ENCODE measurements around the gene CDC42EP4. TPM values are rescaled to one million over a fixed set of nuclear protein-coding genes. Genes with fewer than 3 reads are reported as not detected.

CDC42EP4 gene
- total and polyA plus RNA-seq, 9 of the 15 experiments (the other 6 are each of a cell fraction or from before 2014, with no cell fraction given) = 0.65 to 20.8 (median 12.3) TPM

DNA sequence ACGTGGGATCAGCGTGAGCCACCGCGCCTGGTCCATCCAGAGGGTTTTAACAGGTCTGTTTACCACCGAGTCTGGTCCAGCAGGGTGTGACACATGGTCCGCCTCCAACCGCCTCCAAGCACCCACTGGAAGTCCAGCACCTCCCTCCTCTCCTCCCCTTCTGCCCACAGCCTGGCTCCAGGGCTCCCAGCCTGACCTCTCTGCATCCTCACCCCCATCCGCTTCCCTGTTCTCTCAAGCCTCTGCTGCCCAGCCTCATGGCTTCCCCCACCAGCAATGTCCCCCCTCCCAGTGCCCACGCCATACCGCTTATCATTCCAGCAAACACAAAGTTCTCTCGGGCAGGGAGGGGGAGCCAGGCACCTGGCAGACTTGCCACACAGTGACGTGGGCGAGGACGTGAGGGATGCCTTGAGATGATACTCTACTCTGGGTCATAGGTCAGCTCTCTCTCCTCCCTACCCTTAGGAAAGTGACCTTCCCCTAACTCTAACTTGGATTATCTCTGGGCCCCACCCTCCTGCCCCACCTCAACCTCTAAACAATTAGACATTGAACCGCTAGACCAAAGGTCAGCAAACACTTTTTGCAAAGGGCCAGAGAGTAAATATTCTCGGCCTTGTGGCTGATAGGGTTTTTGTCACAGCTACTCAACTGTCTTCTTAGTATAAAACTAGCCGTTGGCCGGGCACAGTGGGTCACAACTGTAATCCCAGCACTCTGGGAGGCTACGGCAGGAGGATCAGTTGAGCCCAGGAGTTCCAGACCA lies 23.1 kb downstream of the CDC42EP4 start (continued):
- TF ChIP-seq MGA (IDR thresholded peaks at IDR 0.05) (no peak), ZNF174 (CRISPR knock-in tag; IDR thresholded peaks at IDR 0.05) (no peak)
